ENCODE data around the gene USP21. TPM values are rescaled to one million over a fixed set of nuclear protein-coding genes. Genes with fewer than 3 reads are reported as not detected.
A peak's percentile ranks its signal among the peaks of the same experiment; 100 is the strongest.

USP21 gene
- total RNA-seq, 2 experiments from 2014 or later: 44.4 to 45.6 TPM

- POLR2A ChIA-PET: interaction anchor here (0.7 to 3.4 kb wide), 15 partner anchors 14 to 1069 kb away, joined by 3 to 37 read pairs (median 6); partner anchors contain the start of genes ARHGAP30, B4GALT3, F11R and KLHDC9
- H3K9me3 ChIP-seq (ENCODE audit: control insufficient read depth in 1 of 2, insufficient read depth in 1 of 2, low read length in 2 of 2): no peaks in the 10 kb centered on the region
- Mint-ChIP-seq H3K27ac (no peak overlapping the region), H3K9me3 (no peaks in the 10 kb centered on the region), H3K27me3 (no peaks in the 10 kb centered on the region), H3K4me3 (no peak overlapping the region), H3K36me3 (ENCODE audit: low read depth) (peaks cover 48% of the 10 kb centered on the region), H3K4me1 (ENCODE audit: low read depth) (peaks cover 49% of the 10 kb centered on the region)
- ATAC-seq (ENCODE audit: poor library complexity): no peak
- peaks cover 49% of the 10 kb centered on the region for H3K4me1 ChIP-seq (ENCODE audit: insufficient read depth, low read length)
- intact Hi-C loops (cut with DNase I, micrococcal nuclease): loop anchor here (1.0 to 10.0 kb wide), 6 partner anchors 12 to 847 kb away; partner anchors contain the start of genes PPOX (in 2 of the 2), UFC1 (in 2 of the 2), NIT1 (in 1 of the 2) and PEX19 (in 1 of the 2)
- DNase-seq: peak in 2 of 14 experiments; percentile 53 to 55
- CTCF ChIA-PET: interaction anchor here (0.6 to 2.3 kb wide), 5 partner anchors 14 to 34 kb away, joined by 3 to 8 read pairs (median 5); partner anchors contain the start of genes NIT1, PFDN2, PPOX and UFC1
- peak overlapping the region; percentile 98 for H3K4me3 ChIP-seq (ENCODE audit: low read length)
- H3K27me3 ChIP-seq (ENCODE audit: control insufficient read depth in 1 of 2, insufficient read depth in 2 of 2, low read length in 2 of 2): no peaks in the 10 kb centered on the region
- peak overlapping the region; percentile 79 to 94 for H3K27ac ChIP-seq (ENCODE audit: low read depth in 1 of 2, low read length in 2 of 2)
- peaks cover 30% of the 10 kb centered on the region for H3K36me3 ChIP-seq (ENCODE audit: insufficient read depth, low read length)
- TF ChIP-seq CTCF (IDR thresholded peaks at IDR 0.05): no peak
Measured at GRCh38 chr1:161131523-161132409, 27.5 kb upstream of the USP21 start.

- TF ChIP-seq CTCF (IDR thresholded peaks at IDR 0.05): no peak
- ATAC-seq (ENCODE audit: poor library complexity) (peak; percentile 95), DNase-seq (peak; percentile 80 to 97 (median 86))
- Mint-ChIP-seq H3K27me3 (no peaks in the 10 kb centered on the region), H3K4me3 (no peak within 1 kb of the TSS), H3K4me1 (ENCODE audit: low read depth) (peaks cover 41% of the 10 kb centered on the region), H3K27ac (no peak within 1 kb of the TSS), H3K9me3 (no peaks in the 10 kb centered on the region), H3K36me3 (ENCODE audit: low read depth) (peaks cover 39% of the 10 kb centered on the region)
- intact Hi-C loops (cut with DNase I, micrococcal nuclease): loop anchor here (1.0 to 10.0 kb wide), 5 partner anchors 13 to 848 kb away; partner anchors contain the start of genes PPOX (in 2 of the 2), UFC1 (in 2 of the 2), NIT1 (in 1 of the 2) and PEX19 (in 1 of the 2)
- Histone ChIP-seq H3K36me3 (ENCODE audit: insufficient read depth, low read length) (peaks cover 22% of the 10 kb centered on the region), H3K27ac (ENCODE audit: low read depth in 1 of 2, low read length in 2 of 2) (peak within 1 kb of the TSS; percentile 79 to 94), H3K4me3 (ENCODE audit: low read length) (peak within 1 kb of the TSS; percentile 98), H3K4me1 (ENCODE audit: insufficient read depth, low read length) (peaks cover 46% of the 10 kb centered on the region), H3K27me3 (ENCODE audit: control insufficient read depth in 1 of 2, insufficient read depth in 2 of 2, low read length in 2 of 2) (no peaks in the 10 kb centered on the region), H3K9me3 (ENCODE audit: control insufficient read depth in 1 of 2, insufficient read depth in 1 of 2, low read length in 2 of 2) (no peaks in the 10 kb centered on the region)
- ChIA-PET POLR2A (interaction anchor here (0.6 to 3.4 kb wide), 26 partner anchors 9 to 295 kb away, joined by 3 to 37 read pairs (median 4); partner anchors contain the start of genes ARHGAP30, B4GALT3, F11R and KLHDC9), CTCF (interaction anchor here (0.6 to 2.0 kb wide), 6 partner anchors 15 to 70 kb away, joined by 3 to 8 read pairs (median 4); partner anchors contain the start of genes NDUFS2, NIT1, PFDN2 and PPOX)
Measured at GRCh38 chr1:161132410-161133219, 26.7 kb upstream of the USP21 start, which contains the start of gene DEDD. Gene DEDD (minus strand): TSS chr1:161132667. CDS start chr1:161124462, 8,205 bp downstream.

Measured in CD4-positive, alpha-beta T cell (primary cell).